SHP77 treated with DMSO at 0.1 percent for 48 hours (cell line): ENCODE results near the gene ARAP3.

Experiments used
- DNase-seq: peaks from one replicate; lab custom pipeline; 2025; lab: John Stamatoyannopoulos, UW

Gene ARAP3

GRCh38 chr5:141668601-141669265 lies 13.3 kb downstream of the ARAP3 start:
- DNase-seq, result no peak

GRCh38 chr5:141665995-141666940 lies 15.8 kb downstream of the ARAP3 start:
- DNase-seq, result no peak

- no peak for DNase-seq
Measured at GRCh38 chr5:141664733-141665461, 17.1 kb downstream of the ARAP3 start.

GRCh38 chr5:141663506-141663905 lies 18.5 kb downstream of the ARAP3 start:
- no peak for DNase-seq

GRCh38 chr5:141662028-141662427 lies 20.0 kb downstream of the ARAP3 start:
- DNase-seq, result no peak

- no peak for DNase-seq
Measured at GRCh38 chr5:141657937-141658545, 24.0 kb downstream of the ARAP3 start.

- no peak for DNase-seq
Measured at GRCh38 chr5:141657404-141657803, 24.6 kb downstream of the ARAP3 start.

- no peak for DNase-seq
Measured at GRCh38 chr5:141656396-141656795, 25.6 kb downstream of the ARAP3 start.

GRCh38 chr5:141655020-141655419 lies 27.0 kb downstream of the ARAP3 start:
- DNase-seq, result no peak

GRCh38 chr5:141654298-141654697 lies 27.7 kb downstream of the ARAP3 start:
- DNase-seq, result no peak

GRCh38 chr5:141651728-141652105 lies 30.3 kb downstream of the ARAP3 start:
- no peak for DNase-seq

GRCh38 chr5:141650851-141651727 lies 30.9 kb downstream of the ARAP3 start, which contains the start of gene FCHSD1:
Gene FCHSD1 (minus strand): TSS chr5:141651418. CDS start chr5:141651368, 50 bp downstream.
- no peak for DNase-seq

- DNase-seq, result no peak
Measured at GRCh38 chr5:141649972-141650371, 32.1 kb downstream of the ARAP3 start.

GRCh38 chr5:141649056-141649688 lies 32.9 kb downstream of the ARAP3 start:
- DNase-seq, result no peak

- no peak for DNase-seq
Measured at GRCh38 chr5:141647851-141648250, 34.2 kb downstream of the ARAP3 start.

- DNase-seq, result no peak
Measured at GRCh38 chr5:141647242-141647641, 34.8 kb downstream of the ARAP3 start.

- no peak for DNase-seq
Measured at GRCh38 chr5:141646026-141646425, 36.0 kb downstream of the ARAP3 start.

GRCh38 chr5:141641634-141642267 lies 40.3 kb downstream of the ARAP3 start:
- no peak for DNase-seq

GRCh38 chr5:141640698-141641097 lies 41.3 kb downstream of the ARAP3 start:
- no peak for DNase-seq

GRCh38 chr5:141640051-141640415 lies 42.0 kb downstream of the ARAP3 start:
- no peak for DNase-seq
